Fibroblast of villous mesenchyme (primary cell): ENCODE data around the gene RGS8. TPM values are rescaled to one million over a fixed set of nuclear protein-coding genes. Genes with fewer than 3 reads are reported as not detected.

Experiments
- DNase-seq: peaks from one replicate; pipeline ENCODE4 v3.0.0-alpha.2; 2010; ENCODE audit warnings: low read depth
- H3K4me3 ChIP-seq: 2 replicates; pipeline ENCODE4 v1.5.1; 2011; ENCODE audit warnings: low read depth, mild to moderate bottlenecking, low read length
- total RNA-seq: library from RNA; depleted of rRNA; stranded (reverse); fragments of >200 nt; gene quantifications from 2 replicates; pipeline ENCODE4 v1.2.3, GENCODE V29; 2012
- TF ChIP-seq, protein P1 (sequence below): IDR thresholded peaks from 2 replicates; pipeline ENCODE4 v1.5.1; 2012; ENCODE audit warnings: low read depth, mild to moderate bottlenecking, low read length; ENCODE audit not compliant: insufficient read depth

Gene RGS8
- total RNA-seq, 1 donor: not detected

DNA sequence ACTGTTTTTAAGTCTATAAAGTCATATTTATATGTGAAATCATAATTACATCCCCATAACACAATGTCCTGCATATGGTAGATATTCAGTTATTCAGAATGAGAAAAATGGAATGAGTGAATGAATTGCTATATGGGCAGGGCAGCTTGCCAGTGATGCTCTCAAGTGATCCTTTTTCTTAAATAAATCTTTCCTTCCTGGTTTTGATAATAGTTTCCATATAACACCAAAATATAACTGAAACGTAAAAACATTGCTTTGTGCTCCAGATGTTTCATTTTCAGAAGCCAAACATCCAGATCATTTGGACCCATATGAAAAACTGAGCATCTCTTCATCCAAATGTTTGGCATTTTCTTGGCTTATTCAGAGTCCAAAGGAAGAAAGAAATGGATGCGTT lies 30.2 kb upstream of the RGS8 start:
- no peak overlapping the region for H3K4me3 ChIP-seq
- DNase-seq: no peak
- TF ChIP-seq, protein P1, sequence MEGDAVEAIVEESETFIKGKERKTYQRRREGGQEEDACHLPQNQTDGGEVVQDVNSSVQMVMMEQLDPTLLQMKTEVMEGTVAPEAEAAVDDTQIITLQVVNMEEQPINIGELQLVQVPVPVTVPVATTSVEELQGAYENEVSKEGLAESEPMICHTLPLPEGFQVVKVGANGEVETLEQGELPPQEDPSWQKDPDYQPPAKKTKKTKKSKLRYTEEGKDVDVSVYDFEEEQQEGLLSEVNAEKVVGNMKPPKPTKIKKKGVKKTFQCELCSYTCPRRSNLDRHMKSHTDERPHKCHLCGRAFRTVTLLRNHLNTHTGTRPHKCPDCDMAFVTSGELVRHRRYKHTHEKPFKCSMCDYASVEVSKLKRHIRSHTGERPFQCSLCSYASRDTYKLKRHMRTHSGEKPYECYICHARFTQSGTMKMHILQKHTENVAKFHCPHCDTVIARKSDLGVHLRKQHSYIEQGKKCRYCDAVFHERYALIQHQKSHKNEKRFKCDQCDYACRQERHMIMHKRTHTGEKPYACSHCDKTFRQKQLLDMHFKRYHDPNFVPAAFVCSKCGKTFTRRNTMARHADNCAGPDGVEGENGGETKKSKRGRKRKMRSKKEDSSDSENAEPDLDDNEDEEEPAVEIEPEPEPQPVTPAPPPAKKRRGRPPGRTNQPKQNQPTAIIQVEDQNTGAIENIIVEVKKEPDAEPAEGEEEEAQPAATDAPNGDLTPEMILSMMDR: no peak

DNA sequence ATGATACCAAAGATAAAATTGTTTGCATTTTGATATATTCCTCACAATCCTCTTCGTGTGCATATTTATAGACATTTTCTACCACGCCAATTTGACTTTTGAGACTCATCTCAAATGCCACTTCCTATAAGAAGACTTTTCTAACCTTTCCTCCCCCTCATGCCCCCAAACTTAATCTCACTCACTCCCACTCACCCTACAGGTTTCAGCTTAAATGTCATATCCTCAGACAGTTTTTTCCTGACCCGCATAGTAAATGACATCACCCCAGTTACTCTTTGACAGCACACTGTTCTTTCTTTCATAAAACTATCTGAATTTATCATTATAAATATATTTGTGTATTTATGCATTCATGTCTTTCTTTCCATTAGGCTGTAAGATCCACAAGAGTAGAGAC lies 29.6 kb upstream of the RGS8 start:
- DNase-seq: no peak
- no peak overlapping the region for H3K4me3 ChIP-seq
- TF ChIP-seq, protein P1: no peak

- no peak for DNase-seq
- TF ChIP-seq, protein P1: no peak
- no peak overlapping the region for H3K4me3 ChIP-seq
Observed at GRCh38 chr1:182713492-182713891, 29.1 kb upstream of the RGS8 start.

DNA sequence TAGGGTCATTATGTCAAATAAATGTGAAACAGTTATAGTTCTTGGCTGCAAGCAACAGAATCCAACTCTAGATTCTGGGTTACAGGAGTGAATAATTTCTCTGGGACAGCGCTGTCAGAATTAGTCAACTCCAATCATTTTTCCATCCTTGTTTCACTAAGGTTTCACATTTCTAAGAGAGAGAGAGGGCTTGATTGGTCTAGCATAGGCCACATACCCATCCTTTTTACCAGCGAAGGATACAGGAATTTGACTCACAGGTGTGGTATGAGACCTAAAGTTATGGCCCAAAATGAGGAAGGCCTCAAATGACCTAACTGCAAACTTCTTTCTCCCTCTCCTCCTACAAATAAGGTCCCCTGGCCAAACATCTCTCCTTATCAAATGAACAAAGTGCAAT lies 25.5 kb upstream of the RGS8 start:
- H3K4me3 ChIP-seq: no peak overlapping the region
- TF ChIP-seq, protein P1: no peak
- no peak for DNase-seq

- H3K4me3 ChIP-seq: no peak overlapping the region
- no peak for DNase-seq
- TF ChIP-seq, protein P1: no peak
Observed at GRCh38 chr1:182709225-182709764, 24.9 kb upstream of the RGS8 start.

DNA sequence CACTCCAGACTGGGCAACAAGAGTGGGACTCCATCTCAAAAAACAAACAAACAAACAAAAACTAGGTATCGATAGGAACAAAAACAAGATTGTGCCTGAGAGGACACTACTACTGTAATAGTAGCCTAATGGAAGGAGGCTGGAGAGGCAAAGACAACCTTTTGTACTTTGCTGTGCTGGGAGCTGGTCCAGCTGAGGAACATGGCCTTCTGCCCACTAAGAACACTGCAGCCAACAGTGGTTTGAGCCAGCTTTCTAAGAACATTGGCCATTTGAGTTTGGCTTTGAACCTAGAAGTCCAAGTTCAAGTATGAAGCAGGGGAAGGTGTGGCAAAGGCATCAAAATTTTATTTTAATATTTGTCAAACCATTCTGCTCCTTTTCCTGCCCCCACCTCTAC lies 22.7 kb upstream of the RGS8 start:
- no peak for DNase-seq
- TF ChIP-seq, protein P1: no peak
- no peak overlapping the region for H3K4me3 ChIP-seq

DNA sequence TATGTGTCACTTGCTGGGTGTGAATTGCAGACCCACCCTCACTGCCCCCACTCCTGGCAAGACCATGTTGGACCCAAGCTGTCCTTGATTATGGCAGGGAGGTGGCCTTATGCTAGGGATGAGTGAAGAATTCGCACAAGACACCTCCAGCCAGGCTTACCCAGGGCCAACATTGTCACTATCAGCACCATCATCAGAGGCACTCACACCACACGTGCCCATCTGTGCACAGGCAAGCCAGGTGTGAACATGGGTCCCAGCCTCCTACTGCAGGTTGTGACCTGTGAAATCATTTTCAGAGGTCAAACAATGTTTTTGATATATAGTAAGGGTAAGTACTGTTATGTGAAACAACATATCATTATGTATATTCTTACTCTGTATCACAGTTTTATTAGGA lies 20.3 kb upstream of the RGS8 start:
- DNase-seq: no peak
- TF ChIP-seq, protein P1: no peak
- H3K4me3 ChIP-seq: no peak overlapping the region
